Thoracic aorta (tissue), 2 donors: ENCODE measurements around the gene LZTFL1. TPM values are rescaled to one million over a fixed set of nuclear protein-coding genes. Genes with fewer than 3 reads are reported as not detected.

Experiments used
- ATAC-seq: fragments of 150-250 bp; one replicate; pipeline ENCODE4 v1.8.0; 2017; ENCODE audit warnings: low read depth; ENCODE audit not compliant: insufficient number of reproducible peaks, low FRiP score
- DNase-seq: peaks from one replicate; pipeline ENCODE4 v3.0.0-alpha.2; 2020; ENCODE audit warnings: low spot score
- H3K27ac ChIP-seq, 2 donors: fragments of 200-600 bp; sonication (generic); 1 replicate in 1 of 2; 2 replicates in 1 of 2; pipeline ENCODE4 v1.5.1; 2016; ENCODE audit warnings: mild to moderate bottlenecking in 2 of 2, moderate library complexity in 2 of 2
- H3K27me3 ChIP-seq: fragments of 200-600 bp; sonication (generic); replicated peaks from 2 replicates; pipeline ENCODE4 v1.6.0; 2016; ENCODE audit warnings: mild to moderate bottlenecking; ENCODE audit not compliant: insufficient read depth
- H3K36me3 ChIP-seq: fragments of 200-600 bp; sonication (generic); one replicate; pipeline ENCODE4 v1.5.1; 2016
- H3K4me1 ChIP-seq, 2 donors: fragments of 200-600 bp; sonication (generic); 1 replicate in 1 of 2; 2 replicates in 1 of 2; pipeline versions ENCODE4 v1.5.1 to v1.6.0; 2016; ENCODE audit warnings: low read depth in 2 of 2, mild to moderate bottlenecking in 1 of 2; ENCODE audit not compliant: control insufficient read depth in 1 of 2
- H3K4me3 ChIP-seq: fragments of 200-600 bp; sonication (generic); 2 replicates; pipeline ENCODE4 v1.5.1; 2016; ENCODE audit warnings: mild to moderate bottlenecking
- H3K9me3 ChIP-seq: fragments of 200-600 bp; sonication (generic); 2 replicates; pipeline ENCODE4 v1.5.1; 2016
- CTCF ChIP-seq: fragments of 200-600 bp; sonication (generic); IDR thresholded peaks from one replicate; pipeline ENCODE4 v1.5.1; 2019; ENCODE audit warnings: antibody characterized with exemption
- total RNA-seq, 2 donors: library from RNA; depleted of rRNA; stranded (reverse); fragments of >200 nt; gene quantifications; one replicate each; pipeline versions ENCODE4 v1.1.0 to v1.2.3, GENCODE V29; 2016

LZTFL1 gene
- total RNA-seq, 2 donors from 2014 or later: 22.7 to 30.9 TPM

- DNase-seq: no peak
- Histone ChIP-seq H3K4me1 (peaks cover 9 to 12% of the 10 kb centered on the region in 2 donors), H3K27me3 (peaks cover 16% of the 10 kb centered on the region), H3K9me3 (no peaks in the 10 kb centered on the region), H3K4me3 (no peak overlapping the region), H3K27ac (no peak overlapping the region), H3K36me3 (no peaks in the 10 kb centered on the region)
- ATAC-seq: no peak
- no peak for TF ChIP-seq CTCF
Observed at GRCh38 chr3:45800611-45801010, 41.3 kb downstream of the LZTFL1 start.

GRCh38 chr3:45799586-45799985, 42.3 kb downstream of the LZTFL1 start:
- Histone ChIP-seq H3K36me3 (no peaks in the 10 kb centered on the region), H3K4me3 (no peak overlapping the region), H3K4me1 (peaks cover 9 to 15% of the 10 kb centered on the region in 2 donors), H3K9me3 (no peaks in the 10 kb centered on the region), H3K27me3 (peaks cover 18% of the 10 kb centered on the region), H3K27ac (no peak overlapping the region)
- ATAC-seq: no peak
- DNase-seq: no peak
- TF ChIP-seq CTCF: no peak

DNA sequence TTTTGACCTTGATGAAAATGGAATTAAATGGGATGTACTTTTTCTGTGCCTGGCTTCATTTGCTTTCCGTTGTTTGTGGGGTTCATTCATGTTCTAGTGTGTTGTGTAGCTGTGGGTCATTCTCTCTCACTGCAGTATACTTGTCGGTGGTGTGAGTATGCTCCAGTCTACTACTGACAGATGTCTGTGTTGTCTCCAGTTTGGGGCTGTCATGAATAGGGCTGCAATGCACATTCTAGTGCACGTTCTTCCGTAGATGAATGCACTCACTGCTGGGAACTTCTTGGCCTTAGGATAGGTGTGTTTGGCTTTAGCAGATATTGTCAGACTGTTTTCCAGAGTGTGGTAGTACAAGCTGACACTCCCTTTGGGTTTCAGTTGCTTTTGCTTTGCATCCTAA, 43.9 kb downstream of the LZTFL1 start:
- H3K4me3 ChIP-seq: no peak overlapping the region
- no peak for ATAC-seq
- H3K4me1 ChIP-seq: peaks cover 9 to 15% of the 10 kb centered on the region in 2 donors
- DNase-seq: no peak
- no peak for TF ChIP-seq CTCF
- no peak overlapping the region for H3K27ac ChIP-seq
- H3K27me3 ChIP-seq: peaks cover 18% of the 10 kb centered on the region
- no peaks in the 10 kb centered on the region for H3K36me3 ChIP-seq
- no peaks in the 10 kb centered on the region for H3K9me3 ChIP-seq

GRCh38 chr3:45796902-45797637, 44.8 kb downstream of the LZTFL1 start:
- H3K4me1 ChIP-seq: peaks cover 9 to 15% of the 10 kb centered on the region in 2 donors
- DNase-seq (no peak), ATAC-seq (no peak)
- no peak for TF ChIP-seq CTCF
- H3K36me3 ChIP-seq: no peaks in the 10 kb centered on the region
- peak overlapping the region; percentile 65 for H3K4me3 ChIP-seq
- H3K9me3 ChIP-seq: no peaks in the 10 kb centered on the region
- no peak overlapping the region for H3K27ac ChIP-seq
- peaks cover 18% of the 10 kb centered on the region for H3K27me3 ChIP-seq

GRCh38 chr3:45795882-45796765, 45.8 kb downstream of the LZTFL1 start, which contains the start of gene SLC6A20:
Gene SLC6A20, minus strand, starts transcription at chr3:45796536. Its CDS starts 117 bp downstream, at chr3:45796419.
- H3K27ac ChIP-seq: no peak within 1 kb of the TSS
- H3K9me3 ChIP-seq: no peaks in the 10 kb centered on the region
- H3K4me1 ChIP-seq: peaks cover 9 to 15% of the 10 kb centered on the region in 2 donors
- DNase-seq: no peak
- ATAC-seq: no peak
- H3K36me3 ChIP-seq: no peaks in the 10 kb centered on the region
- TF ChIP-seq CTCF: no peak
- H3K27me3 ChIP-seq: peaks cover 18% of the 10 kb centered on the region
- peak within 1 kb of the TSS; percentile 65 for H3K4me3 ChIP-seq
